BLaER1 treated with 17β-estradiol and CSF1 and Interleukin-3, amounts not matched to agents 10 nM and 100 nM (cell line): Measurements from ENCODE around the gene TTC39B.

Experiments used
- H3K27ac ChIP-seq, 11 experiments: shearing (Covaris generic); formaldehyde crosslinking; 2 replicates each; pipeline ENCODE4 v1.8.1; 2022
- H3K27me3 ChIP-seq, 11 experiments: shearing (Covaris generic); formaldehyde crosslinking; 2 replicates each; pipeline ENCODE4 v1.8.1; 2022
- H3K36me3 ChIP-seq, 11 experiments: shearing (Covaris generic); formaldehyde crosslinking; 2 replicates each; pipeline ENCODE4 v1.8.1; 2022
- H3K4me1 ChIP-seq, 10 experiments: shearing (Covaris generic); formaldehyde crosslinking; 2 replicates each; pipeline ENCODE4 v1.8.1; 2022
- H3K4me2 ChIP-seq, 11 experiments: shearing (Covaris generic); formaldehyde crosslinking; 2 replicates each; pipeline ENCODE4 v1.8.1; 2022
- H3K4me3 ChIP-seq, 10 experiments: shearing (Covaris generic); formaldehyde crosslinking; 2 replicates each; pipeline ENCODE4 v1.8.1; 2022
- H3K9ac ChIP-seq, 11 experiments: shearing (Covaris generic); formaldehyde crosslinking; 2 replicates each; pipeline ENCODE4 v1.8.1; 2022
- H3K9me3 ChIP-seq, 11 experiments: shearing (Covaris generic); formaldehyde crosslinking; replicated peaks in 1 of 11; 2 replicates each; pipeline ENCODE4 v1.8.1; 2022
- H4K20me1 ChIP-seq, 11 experiments: shearing (Covaris generic); formaldehyde crosslinking; 2 replicates each; pipeline ENCODE4 v1.8.1; 2022
- Cebpa-rat ChIP-seq, 11 experiments: shearing (Covaris generic); IDR thresholded peaks; 2 replicates each; pipeline ENCODE4 v1.8.1; 2022

The TTC39B gene

DNA sequence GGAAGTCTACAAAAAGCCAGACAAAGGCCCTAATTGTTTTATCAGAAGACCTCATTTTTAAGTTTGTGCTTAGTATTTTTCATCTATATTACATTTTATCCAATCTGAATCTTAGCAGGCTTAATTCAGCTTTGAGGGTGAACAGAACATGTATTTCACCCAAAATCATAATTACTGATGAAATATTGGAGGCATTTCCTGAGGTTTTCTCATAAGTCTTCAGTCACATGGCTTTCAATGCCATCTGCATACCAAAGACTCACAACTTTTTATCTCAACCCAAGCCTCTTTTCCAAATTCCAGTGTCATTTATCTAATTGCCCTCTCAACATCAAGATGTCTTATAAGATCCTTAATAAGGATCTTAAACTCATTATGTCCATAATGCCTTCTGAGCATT lies 150.8 kb downstream of the TTC39B start:
- Histone ChIP-seq H3K4me2 (peak overlapping the region in 8 of 11 experiments; percentile 33 to 71 (median 47); a peak in 17 of 22 replicates), H3K9me3 (no peaks in the 10 kb centered on the region; a peak in 1 of 22 replicates), H3K27me3 (no peaks in the 10 kb centered on the region; a peak in 1 of 22 replicates), H3K9ac (peak overlapping the region in 1 of 11 experiments; percentile 3; a peak in 1 of 22 replicates), H3K27ac (peak overlapping the region in 1 of 11 experiments; percentile 3; a peak in 1 of 22 replicates), H3K4me3 (no peak overlapping the region), H3K4me1 (peaks cover 0 to 25% (median 12%) of the 10 kb centered on the region in 10 experiments; a peak in 17 of 20 replicates), H3K36me3 (no peaks in the 10 kb centered on the region), H4K20me1 (no peaks in the 10 kb centered on the region)
- TF ChIP-seq Cebpa-rat (IDR thresholded peaks at IDR 0.05) = no peak

DNA sequence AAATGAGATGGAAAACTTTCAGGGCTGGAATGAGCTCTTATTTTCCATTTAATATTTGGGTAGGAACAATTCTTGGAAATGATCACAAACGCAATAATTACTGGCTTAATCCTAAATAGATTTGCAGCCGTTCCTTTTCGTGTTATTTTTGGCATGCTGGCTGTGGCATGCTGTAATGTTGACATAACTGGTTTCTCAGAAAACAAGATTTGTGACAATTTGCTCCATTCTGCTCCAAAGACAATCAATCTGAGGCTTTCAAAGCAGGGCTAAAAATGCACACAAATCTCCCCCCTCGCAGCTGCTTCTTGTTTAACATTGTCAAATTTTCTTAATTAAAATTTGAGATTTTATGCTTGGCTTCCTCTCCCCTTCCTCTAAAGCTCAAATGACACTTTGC lies 151.2 kb downstream of the TTC39B start:
- H3K27ac ChIP-seq = peak overlapping the region in 1 of 11 experiments; percentile 3; a peak in 1 of 22 replicates
- H3K27me3 ChIP-seq = no peaks in the 10 kb centered on the region; a peak in 1 of 22 replicates
- peaks cover 3 to 30% (median 17%) of the 10 kb centered on the region in 10 experiments; a peak in 18 of 20 replicates for H3K4me1 ChIP-seq
- TF ChIP-seq Cebpa-rat (IDR thresholded peaks at IDR 0.05) = no peak
- peak overlapping the region in 8 of 11 experiments; percentile 33 to 71 (median 47); a peak in 17 of 22 replicates for H3K4me2 ChIP-seq
- no peaks in the 10 kb centered on the region for H3K36me3 ChIP-seq
- no peak overlapping the region for H3K4me3 ChIP-seq
- H3K9me3 ChIP-seq = no peaks in the 10 kb centered on the region; a peak in 1 of 22 replicates
- H3K9ac ChIP-seq = peak overlapping the region in 2 of 11 experiments; percentile 3 to 14; a peak in 2 of 22 replicates
- H4K20me1 ChIP-seq = no peaks in the 10 kb centered on the region

DNA sequence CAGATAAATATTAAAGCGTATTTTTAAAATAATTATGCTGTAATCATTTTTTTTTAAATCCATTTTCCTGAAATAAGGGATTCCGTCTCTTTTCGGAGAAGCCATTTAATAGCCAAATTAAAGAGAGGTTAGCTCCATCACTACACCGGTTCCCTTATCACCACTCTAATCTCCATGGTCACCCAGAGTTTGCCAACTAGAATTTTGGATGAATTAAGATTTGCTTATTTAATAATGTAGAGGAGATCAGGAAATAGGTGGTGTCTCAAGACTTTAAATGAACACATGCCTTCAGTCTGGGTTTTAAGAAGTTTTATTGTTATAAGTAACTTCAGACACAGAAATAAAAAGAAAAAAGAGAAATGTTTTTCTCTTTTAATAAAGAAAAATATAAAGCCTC lies 151.7 kb downstream of the TTC39B start:
- peaks cover 7 to 35% (median 22%) of the 10 kb centered on the region in 10 experiments; a peak in 18 of 20 replicates for H3K4me1 ChIP-seq

DNA sequence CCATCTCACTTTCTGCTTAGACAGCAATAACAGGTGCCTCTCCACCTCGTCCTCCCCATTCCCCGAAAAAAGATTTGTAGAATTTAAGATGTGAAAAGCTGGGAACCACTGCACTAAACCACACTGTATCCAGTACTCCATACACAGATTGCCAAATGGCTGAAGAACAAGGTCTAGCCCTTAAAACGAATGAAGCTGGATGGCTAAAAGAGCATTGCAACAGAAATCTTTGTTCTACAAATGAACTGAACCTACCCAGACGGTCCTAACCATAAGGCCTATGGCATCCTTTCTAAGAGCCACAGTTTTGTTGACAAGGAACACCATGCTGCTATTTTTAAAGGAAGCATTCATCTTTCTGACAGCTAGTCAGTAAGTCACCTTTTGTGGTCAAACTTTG lies 152.3 kb downstream of the TTC39B start:
- H3K27ac ChIP-seq = no peak overlapping the region
- H3K36me3 ChIP-seq = no peaks in the 10 kb centered on the region
- H4K20me1 ChIP-seq = no peaks in the 10 kb centered on the region
- no peaks in the 10 kb centered on the region; a peak in 1 of 22 replicates for H3K9me3 ChIP-seq
- no peak overlapping the region for H3K4me2 ChIP-seq
- no peaks in the 10 kb centered on the region; a peak in 1 of 22 replicates for H3K27me3 ChIP-seq
- TF ChIP-seq Cebpa-rat (IDR thresholded peaks at IDR 0.05) = no peak
- H3K4me1 ChIP-seq = peaks cover 7 to 35% (median 23%) of the 10 kb centered on the region in 10 experiments; a peak in 18 of 20 replicates
- H3K4me3 ChIP-seq = no peak overlapping the region
- H3K9ac ChIP-seq = no peak overlapping the region

More for the DNA sequence above, 151.7 kb downstream of the TTC39B start:
- H3K27me3 ChIP-seq = no peaks in the 10 kb centered on the region; a peak in 1 of 22 replicates
- no peak overlapping the region for H3K27ac ChIP-seq
- no peaks in the 10 kb centered on the region for H4K20me1 ChIP-seq
- H3K4me2 ChIP-seq = peak overlapping the region in 3 of 11 experiments; percentile 33 to 71 (median 61); a peak in 5 of 22 replicates
- no peaks in the 10 kb centered on the region; a peak in 1 of 22 replicates for H3K9me3 ChIP-seq
- TF ChIP-seq Cebpa-rat (IDR thresholded peaks at IDR 0.05) = no peak
- no peak overlapping the region for H3K9ac ChIP-seq
- no peak overlapping the region for H3K4me3 ChIP-seq
- no peaks in the 10 kb centered on the region for H3K36me3 ChIP-seq

DNA sequence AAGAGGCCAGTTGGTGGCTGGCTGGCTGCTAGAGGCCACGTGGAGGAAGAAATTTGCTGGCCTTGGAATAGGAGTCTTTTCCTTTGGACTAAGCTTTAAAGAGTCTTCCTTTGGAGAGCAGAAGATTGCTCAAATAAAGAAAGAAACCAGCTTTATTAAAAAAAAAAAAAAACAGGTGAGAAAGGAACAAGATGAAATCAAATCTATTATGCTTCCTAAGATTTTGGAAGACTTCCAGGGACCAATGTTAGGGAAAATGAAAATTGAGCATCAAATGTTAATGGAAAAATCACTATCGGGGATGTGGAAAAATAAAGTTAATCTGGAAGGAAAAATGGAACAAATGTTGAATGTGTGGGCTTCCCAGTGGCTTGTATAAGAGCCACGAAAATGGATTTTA lies 153.1 kb downstream of the TTC39B start:
- no peaks in the 10 kb centered on the region; a peak in 1 of 22 replicates for H3K27me3 ChIP-seq
- no peak overlapping the region for H3K9ac ChIP-seq
- no peak for TF ChIP-seq Cebpa-rat (IDR thresholded peaks at IDR 0.05)
- no peaks in the 10 kb centered on the region for H3K36me3 ChIP-seq
- no peaks in the 10 kb centered on the region for H4K20me1 ChIP-seq
- no peak overlapping the region for H3K4me2 ChIP-seq
- H3K27ac ChIP-seq = no peak overlapping the region
- H3K4me1 ChIP-seq = peaks cover 7 to 35% (median 23%) of the 10 kb centered on the region in 10 experiments; a peak in 18 of 20 replicates
- H3K9me3 ChIP-seq = no peaks in the 10 kb centered on the region; a peak in 1 of 22 replicates
- no peak overlapping the region for H3K4me3 ChIP-seq

DNA sequence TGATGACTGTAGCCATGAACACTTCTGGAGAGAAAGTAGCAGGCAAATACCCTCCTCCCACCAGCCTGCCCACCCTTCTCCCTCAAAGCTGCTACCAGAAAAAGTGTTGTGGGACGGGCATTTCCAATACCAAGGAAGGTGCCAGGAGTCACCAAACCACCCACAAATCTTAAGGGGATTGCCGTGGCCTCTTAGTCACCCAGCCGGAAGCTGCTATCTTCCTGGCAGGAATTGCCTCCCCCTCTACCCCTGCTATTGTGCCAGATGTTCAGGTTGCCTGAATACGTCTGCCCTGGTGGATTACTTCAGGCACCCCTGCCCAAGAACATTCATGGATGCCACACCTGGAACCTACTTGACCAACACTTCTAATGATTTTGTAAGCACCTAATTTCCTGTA lies 156.1 kb downstream of the TTC39B start:
- Histone ChIP-seq H3K4me3 (no peak overlapping the region), H3K36me3 (no peaks in the 10 kb centered on the region), H4K20me1 (no peaks in the 10 kb centered on the region), H3K27me3 (no peaks in the 10 kb centered on the region), H3K9me3 (no peaks in the 10 kb centered on the region), H3K4me1 (peaks cover 7 to 28% (median 16%) of the 10 kb centered on the region in 10 experiments; a peak in 18 of 20 replicates), H3K4me2 (peak overlapping the region; percentile 13 to 68 (median 48); a peak in 19 of 22 replicates), H3K9ac (no peak overlapping the region), H3K27ac (peak overlapping the region in 3 of 11 experiments; percentile 17 to 28 (median 20); a peak in 1 of 22 replicates)
- no peak for TF ChIP-seq Cebpa-rat (IDR thresholded peaks at IDR 0.05)

DNA sequence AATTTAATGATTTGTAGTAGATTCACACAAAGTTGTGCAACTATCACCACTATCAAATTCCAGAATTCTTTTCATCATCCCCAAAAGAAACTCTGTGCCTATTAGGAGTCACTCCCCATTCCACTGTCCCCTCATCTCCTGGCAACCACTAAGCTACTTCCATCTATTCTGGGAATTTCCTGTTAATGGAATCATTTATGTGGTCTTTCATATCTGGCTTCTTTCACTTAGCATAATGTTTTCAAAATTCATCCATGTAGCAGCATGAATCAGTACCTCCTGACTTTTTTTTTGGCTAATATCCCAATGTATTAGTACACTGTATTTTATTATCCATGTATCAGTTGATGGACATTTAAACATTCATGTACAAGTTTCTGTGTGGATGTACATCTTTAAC lies 157.6 kb downstream of the TTC39B start:
- Histone ChIP-seq H3K27me3 (no peaks in the 10 kb centered on the region), H3K27ac (no peak overlapping the region), H4K20me1 (no peaks in the 10 kb centered on the region), H3K4me3 (no peak overlapping the region), H3K4me1 (peaks cover 7 to 20% (median 13%) of the 10 kb centered on the region in 10 experiments; a peak in 18 of 20 replicates), H3K9ac (no peak overlapping the region), H3K36me3 (no peaks in the 10 kb centered on the region), H3K4me2 (no peak overlapping the region), H3K9me3 (no peaks in the 10 kb centered on the region)
- no peak for TF ChIP-seq Cebpa-rat (IDR thresholded peaks at IDR 0.05)

DNA sequence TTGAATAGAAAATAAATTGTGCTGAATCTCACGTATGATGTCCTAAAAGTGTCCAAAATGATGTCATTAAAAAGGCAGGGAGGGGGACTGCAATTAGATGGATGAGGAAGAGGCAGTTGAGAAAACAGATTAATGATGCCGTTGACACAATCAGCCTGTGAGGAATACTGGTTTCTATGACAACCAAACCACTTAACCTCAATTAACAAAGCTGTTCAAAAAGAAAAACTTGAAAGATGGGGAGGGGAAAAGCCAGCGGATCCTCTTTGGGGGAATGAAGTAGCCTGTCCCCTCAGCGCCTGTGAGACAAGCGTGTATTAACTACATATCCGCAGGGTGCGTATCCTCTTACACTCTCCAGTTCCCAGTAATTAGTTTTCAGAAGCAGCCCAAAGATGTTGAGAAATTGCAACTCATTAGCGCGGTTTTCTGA lies 160.7 kb downstream of the TTC39B start:
- no peaks in the 10 kb centered on the region for H3K9me3 ChIP-seq
- no peaks in the 10 kb centered on the region for H3K36me3 ChIP-seq
- H3K4me1 ChIP-seq = peaks cover 7 to 18% (median 11%) of the 10 kb centered on the region in 10 experiments; a peak in 18 of 20 replicates
- H3K9ac ChIP-seq = no peak overlapping the region
- H3K4me3 ChIP-seq = no peak overlapping the region
- H4K20me1 ChIP-seq = no peaks in the 10 kb centered on the region
- H3K27ac ChIP-seq = no peak overlapping the region
- TF ChIP-seq Cebpa-rat (IDR thresholded peaks at IDR 0.05) = no peak
- H3K4me2 ChIP-seq = 0 out of 22 replicates have a peak overlapping the region, but pooled peaks of 1 of the 11 experiments have one; percentile 3
- H3K27me3 ChIP-seq = no peaks in the 10 kb centered on the region

DNA sequence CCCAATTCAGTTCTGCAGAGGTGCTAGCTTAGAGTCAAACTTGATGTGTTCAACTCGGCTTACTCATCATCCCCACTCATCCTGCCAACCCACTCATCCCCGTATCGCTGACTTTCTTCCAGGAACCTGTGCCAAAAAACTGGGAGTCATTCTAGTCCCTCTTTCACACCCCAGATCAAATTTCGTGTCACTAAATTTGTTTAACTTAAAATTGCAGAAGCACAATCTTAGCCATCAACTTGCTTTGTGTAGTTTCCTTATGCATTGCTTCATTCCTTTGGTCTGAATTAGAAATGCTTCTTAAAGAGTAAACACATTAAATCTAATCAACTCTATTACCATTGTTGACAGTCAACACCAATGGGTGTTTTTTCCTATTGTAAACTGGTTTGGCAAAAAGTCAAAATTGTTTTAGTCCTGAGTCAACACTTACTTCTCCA lies 162.4 kb downstream of the TTC39B start:
- no peak overlapping the region for H3K27ac ChIP-seq
- no peaks in the 10 kb centered on the region for H3K27me3 ChIP-seq
- H3K9me3 ChIP-seq = no peaks in the 10 kb centered on the region
- H3K4me3 ChIP-seq = no peak overlapping the region
- no peaks in the 10 kb centered on the region for H3K36me3 ChIP-seq
- H3K9ac ChIP-seq = no peak overlapping the region
- H3K4me1 ChIP-seq = peaks cover 0 to 10% (median 4%) of the 10 kb centered on the region in 10 experiments; a peak in 11 of 20 replicates
- H3K4me2 ChIP-seq = no peak overlapping the region
- H4K20me1 ChIP-seq = no peaks in the 10 kb centered on the region
- no peak for TF ChIP-seq Cebpa-rat (IDR thresholded peaks at IDR 0.05)
